ENCODE results near the gene ZMYND19.

The ZMYND19 gene

DNA sequence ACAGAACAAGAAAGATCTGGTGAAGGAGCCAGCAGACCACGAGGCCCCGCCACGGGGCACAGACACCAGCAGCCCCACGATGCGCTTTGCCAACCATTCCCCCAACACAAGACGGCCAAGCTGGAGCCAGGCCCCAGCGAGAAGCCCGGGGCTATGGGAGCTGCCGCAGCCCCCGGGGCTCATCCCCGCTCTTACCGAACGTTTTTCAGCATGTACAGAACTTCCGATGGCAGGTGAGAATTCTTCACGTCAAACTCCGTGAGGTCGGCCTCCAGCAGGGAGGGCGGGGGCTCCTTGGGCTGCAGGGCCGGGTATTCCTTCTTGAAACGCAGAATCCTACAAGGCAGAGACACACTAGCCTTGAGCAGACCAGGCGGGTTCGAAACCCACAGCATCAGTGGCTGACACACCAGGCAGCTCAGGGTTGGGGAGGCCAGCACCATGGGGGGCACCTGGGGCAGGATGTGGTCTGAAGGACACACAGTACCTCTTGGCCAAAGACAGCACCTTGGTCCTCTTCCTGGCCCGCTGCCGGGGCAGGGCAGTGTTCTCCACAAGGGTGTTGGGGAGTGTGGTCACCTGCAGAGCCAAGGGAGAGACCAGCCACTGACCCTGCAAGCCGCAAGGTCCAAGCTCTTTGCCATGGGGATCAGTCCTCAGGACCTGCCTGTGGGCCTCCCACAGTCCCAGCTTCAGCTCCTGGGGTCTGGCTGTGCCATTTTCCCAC, 46.9 kb downstream of the ZMYND19 start:
- ChIA-PET POLR2A (no interaction called here), CTCF (interaction anchor here (1.0 to 6.2 kb wide), 4 partner anchors 8 to 15 kb away, joined by 3 to 35 read pairs (median 4); no protein-coding TSS in a partner anchor)
- Histone ChIP-seq H3K4me3 (ENCODE audit: low read depth, low read length) (no peak overlapping the region), H3K4me1 (ENCODE audit: control insufficient read depth, insufficient read depth, low read length) (no peaks in the 10 kb centered on the region), H3K9me3 (ENCODE audit: control insufficient read depth, insufficient read depth, low read depth, low read length) (no peaks in the 10 kb centered on the region), H3K27ac (ENCODE audit: extremely low read depth, low read depth, low read length) (no peak overlapping the region), H3K36me3 (ENCODE audit: control insufficient read depth in 2 of 2, insufficient read depth in 1 of 2, low read length in 2 of 2) (peaks cover 0 to 4% of the 10 kb centered on the region in 2 experiments; a peak in 2 of 3 replicates)
- TF ChIP-seq, protein P1, sequence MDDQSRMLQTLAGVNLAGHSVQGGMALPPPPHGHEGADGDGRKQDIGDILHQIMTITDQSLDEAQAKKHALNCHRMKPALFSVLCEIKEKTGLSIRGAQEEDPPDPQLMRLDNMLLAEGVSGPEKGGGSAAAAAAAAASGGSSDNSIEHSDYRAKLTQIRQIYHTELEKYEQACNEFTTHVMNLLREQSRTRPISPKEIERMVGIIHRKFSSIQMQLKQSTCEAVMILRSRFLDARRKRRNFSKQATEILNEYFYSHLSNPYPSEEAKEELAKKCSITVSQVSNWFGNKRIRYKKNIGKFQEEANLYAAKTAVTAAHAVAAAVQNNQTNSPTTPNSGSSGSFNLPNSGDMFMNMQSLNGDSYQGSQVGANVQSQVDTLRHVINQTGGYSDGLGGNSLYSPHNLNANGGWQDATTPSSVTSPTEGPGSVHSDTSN (CRISPR knock-in tag; IDR thresholded peaks at IDR 0.05), result no peak
- TF ChIP-seq ZNF350 (tag by site-specific recombination; IDR thresholded peaks at IDR 0.05) (no peak), OSR2 (tag by site-specific recombination; IDR thresholded peaks at IDR 0.05) (no peak), ZNF366 (tag by site-specific recombination; conservative IDR thresholded peaks at IDR 0.05) (no peak), ZNF10 (tag by site-specific recombination; IDR thresholded peaks at IDR 0.05) (no peak), ZNF157 (tag by site-specific recombination; IDR thresholded peaks at IDR 0.05) (no peak), BCL11A (tag by site-specific recombination; IDR thresholded peaks at IDR 0.05; ENCODE audit: low read depth) (no peak), YY1 (tag by site-specific recombination; IDR thresholded peaks at IDR 0.05) (no peak), ZNF404 (tag by site-specific recombination; IDR thresholded peaks at IDR 0.05) (no peak), ZNF585B (tag by site-specific recombination; IDR thresholded peaks at IDR 0.05) (no peak), ZNF843 (tag by site-specific recombination; IDR thresholded peaks at IDR 0.05) (no peak)
- TF ChIP-seq, protein P2, sequence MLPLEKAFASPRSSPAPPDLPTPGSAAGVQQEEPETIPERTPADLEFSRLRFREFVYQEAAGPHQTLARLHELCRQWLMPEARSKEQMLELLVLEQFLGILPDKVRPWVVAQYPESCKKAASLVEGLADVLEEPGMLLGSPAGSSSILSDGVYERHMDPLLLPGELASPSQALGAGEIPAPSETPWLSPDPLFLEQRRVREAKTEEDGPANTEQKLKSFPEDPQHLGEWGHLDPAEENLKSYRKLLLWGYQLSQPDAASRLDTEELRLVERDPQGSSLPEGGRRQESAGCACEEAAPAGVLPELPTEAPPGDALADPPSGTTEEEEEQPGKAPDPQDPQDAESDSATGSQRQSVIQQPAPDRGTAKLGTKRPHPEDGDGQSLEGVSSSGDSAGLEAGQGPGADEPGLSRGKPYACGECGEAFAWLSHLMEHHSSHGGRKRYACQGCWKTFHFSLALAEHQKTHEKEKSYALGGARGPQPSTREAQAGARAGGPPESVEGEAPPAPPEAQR (tag by site-specific recombination; IDR thresholded peaks at IDR 0.05), result no peak
- TF ChIP-seq, protein P3, sequence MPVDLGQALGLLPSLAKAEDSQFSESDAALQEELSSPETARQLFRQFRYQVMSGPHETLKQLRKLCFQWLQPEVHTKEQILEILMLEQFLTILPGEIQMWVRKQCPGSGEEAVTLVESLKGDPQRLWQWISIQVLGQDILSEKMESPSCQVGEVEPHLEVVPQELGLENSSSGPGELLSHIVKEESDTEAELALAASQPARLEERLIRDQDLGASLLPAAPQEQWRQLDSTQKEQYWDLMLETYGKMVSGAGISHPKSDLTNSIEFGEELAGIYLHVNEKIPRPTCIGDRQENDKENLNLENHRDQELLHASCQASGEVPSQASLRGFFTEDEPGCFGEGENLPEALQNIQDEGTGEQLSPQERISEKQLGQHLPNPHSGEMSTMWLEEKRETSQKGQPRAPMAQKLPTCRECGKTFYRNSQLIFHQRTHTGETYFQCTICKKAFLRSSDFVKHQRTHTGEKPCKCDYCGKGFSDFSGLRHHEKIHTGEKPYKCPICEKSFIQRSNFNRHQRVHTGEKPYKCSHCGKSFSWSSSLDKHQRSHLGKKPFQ (tag by site-specific recombination; IDR thresholded peaks at IDR 0.05), result no peak
- TF ChIP-seq, protein P4, sequence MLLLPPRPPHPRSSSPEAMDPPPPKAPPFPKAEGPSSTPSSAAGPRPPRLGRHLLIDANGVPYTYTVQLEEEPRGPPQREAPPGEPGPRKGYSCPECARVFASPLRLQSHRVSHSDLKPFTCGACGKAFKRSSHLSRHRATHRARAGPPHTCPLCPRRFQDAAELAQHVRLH (tag by site-specific recombination; IDR thresholded peaks at IDR 0.05), result no peak
- TF ChIP-seq, protein P5, sequence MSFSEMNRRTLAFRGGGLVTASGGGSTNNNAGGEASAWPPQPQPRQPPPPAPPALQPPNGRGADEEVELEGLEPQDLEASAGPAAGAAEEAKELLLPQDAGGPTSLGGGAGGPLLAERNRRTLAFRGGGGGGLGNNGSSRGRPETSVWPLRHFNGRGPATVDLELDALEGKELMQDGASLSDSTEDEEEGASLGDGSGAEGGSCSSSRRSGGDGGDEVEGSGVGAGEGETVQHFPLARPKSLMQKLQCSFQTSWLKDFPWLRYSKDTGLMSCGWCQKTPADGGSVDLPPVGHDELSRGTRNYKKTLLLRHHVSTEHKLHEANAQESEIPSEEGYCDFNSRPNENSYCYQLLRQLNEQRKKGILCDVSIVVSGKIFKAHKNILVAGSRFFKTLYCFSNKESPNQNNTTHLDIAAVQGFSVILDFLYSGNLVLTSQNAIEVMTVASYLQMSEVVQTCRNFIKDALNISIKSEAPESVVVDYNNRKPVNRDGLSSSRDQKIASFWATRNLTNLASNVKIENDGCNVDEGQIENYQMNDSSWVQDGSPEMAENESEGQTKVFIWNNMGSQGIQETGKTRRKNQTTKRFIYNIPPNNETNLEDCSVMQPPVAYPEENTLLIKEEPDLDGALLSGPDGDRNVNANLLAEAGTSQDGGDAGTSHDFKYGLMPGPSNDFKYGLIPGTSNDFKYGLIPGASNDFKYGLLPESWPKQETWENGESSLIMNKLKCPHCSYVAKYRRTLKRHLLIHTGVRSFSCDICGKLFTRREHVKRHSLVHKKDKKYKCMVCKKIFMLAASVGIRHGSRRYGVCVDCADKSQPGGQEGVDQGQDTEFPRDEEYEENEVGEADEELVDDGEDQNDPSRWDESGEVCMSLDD (tag by site-specific recombination; IDR thresholded peaks at IDR 0.05), result no peak

DNA sequence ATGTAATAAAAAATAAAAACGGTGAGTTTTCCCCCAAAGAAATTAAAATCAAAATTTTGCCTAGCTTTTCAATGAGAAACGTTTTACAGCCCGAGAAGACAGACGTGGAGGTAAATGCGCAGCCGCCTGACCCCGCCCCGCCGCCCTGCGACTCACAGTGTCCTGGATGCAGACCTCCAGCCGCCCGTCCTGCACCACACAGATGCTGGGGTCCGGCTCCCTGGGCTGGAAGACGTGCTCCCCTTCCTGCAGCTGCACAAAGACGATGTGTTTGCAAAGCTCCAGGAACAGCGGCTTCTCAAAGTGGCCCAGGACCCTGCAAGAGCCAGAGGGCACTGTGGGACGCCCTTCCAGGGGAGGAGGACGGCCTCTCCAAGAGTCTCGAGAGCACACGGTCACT, 47.8 kb downstream of the ZMYND19 start:
- POLR2A ChIA-PET, result interaction anchor here (0.5 kb wide), 2 partner anchors 31 to 1125 kb away, joined by 5 to 8 read pairs; no protein-coding TSS in a partner anchor
- CTCF ChIA-PET, result interaction anchor here (6.2 kb wide), 1 partner anchor 7 kb away, joined by 35 read pairs; no protein-coding TSS in a partner anchor
- Histone ChIP-seq H3K27ac (ENCODE audit: extremely low read depth, low read depth, low read length) (no peak overlapping the region), H3K9me3 (ENCODE audit: control insufficient read depth, insufficient read depth, low read depth, low read length) (no peaks in the 10 kb centered on the region), H3K4me1 (ENCODE audit: control insufficient read depth, insufficient read depth, low read length) (no peaks in the 10 kb centered on the region), H3K4me3 (ENCODE audit: low read depth, low read length) (no peak overlapping the region), H3K36me3 (ENCODE audit: control insufficient read depth in 2 of 2, insufficient read depth in 1 of 2, low read length in 2 of 2) (peaks cover 0 to 4% of the 10 kb centered on the region in 2 experiments; a peak in 2 of 3 replicates)
- no peak for TF ChIP-seq ZNF133 (tag by site-specific recombination; IDR thresholded peaks at IDR 0.05)
- no peak for TF ChIP-seq REPIN1 (tag by site-specific recombination; IDR thresholded peaks at IDR 0.05; ENCODE audit: low read depth)
- no peak for TF ChIP-seq ZNF214 (tag by site-specific recombination; IDR thresholded peaks at IDR 0.05; ENCODE audit: borderline replicate concordance)
- no peak for TF ChIP-seq ZNF169 (tag by site-specific recombination; IDR thresholded peaks at IDR 0.05)

All from HEK293 (cell line).